ENCODE results near the gene MDM4.

Gene MDM4

GRCh38 chr1:204493145-204493983 is 22.8 kb upstream of the MDM4 start:
- DNase-seq (ENCODE audit: low read depth in 2 of 2) = no peak

GRCh38 chr1:204493984-204494280 is 22.3 kb upstream of the MDM4 start:
- DNase-seq (ENCODE audit: low read depth in 2 of 2) = peak; percentile 25 to 31

- peak; percentile 62 to 63 for DNase-seq (ENCODE audit: low read depth in 2 of 2)
Observed at GRCh38 chr1:204494281-204495077, 21.7 kb upstream of the MDM4 start, which contains the start of gene PIK3C2B. Gene PIK3C2B, minus strand, starts transcription at chr1:204494805. Its CDS starts 25,003 bp downstream, at chr1:204469802.

- no peak for DNase-seq (ENCODE audit: low read depth in 2 of 2)
Observed at GRCh38 chr1:204495078-204495753, 21.0 kb upstream of the MDM4 start.

- no peak for DNase-seq (ENCODE audit: low read depth in 2 of 2)
Observed at GRCh38 chr1:204495777-204496176, 20.4 kb upstream of the MDM4 start.

GRCh38 chr1:204498981-204499380 is 17.2 kb upstream of the MDM4 start:
- no peak for DNase-seq (ENCODE audit: low read depth in 2 of 2)

GRCh38 chr1:204499511-204500468 is 16.4 kb upstream of the MDM4 start:
- DNase-seq (ENCODE audit: low read depth in 2 of 2) = no peak

GRCh38 chr1:204502241-204502640 is 14.0 kb upstream of the MDM4 start:
- no peak for DNase-seq (ENCODE audit: low read depth in 2 of 2)

GRCh38 chr1:204503122-204503912 is 12.9 kb upstream of the MDM4 start:
- no peak for DNase-seq (ENCODE audit: low read depth in 2 of 2)

- DNase-seq (ENCODE audit: low read depth in 2 of 2) = no peak
Observed at GRCh38 chr1:204503913-204504519, 12.2 kb upstream of the MDM4 start.

GRCh38 chr1:204505674-204506200 is 10.5 kb upstream of the MDM4 start:
- DNase-seq (ENCODE audit: low read depth in 2 of 2) = no peak

- peak; percentile 43 to 62 for DNase-seq (ENCODE audit: low read depth in 2 of 2)
Observed at GRCh38 chr1:204506201-204506968, 9.8 kb upstream of the MDM4 start.

- DNase-seq (ENCODE audit: low read depth in 2 of 2) = peak; percentile 54 to 82
Observed at GRCh38 chr1:204506969-204507316, 9.3 kb upstream of the MDM4 start.

- DNase-seq (ENCODE audit: low read depth in 2 of 2) = no peak
Observed at GRCh38 chr1:204507317-204508105, 8.7 kb upstream of the MDM4 start.

GRCh38 chr1:204509186-204509635 is 7.0 kb upstream of the MDM4 start:
- DNase-seq (ENCODE audit: low read depth in 2 of 2) = no peak

- no peak for DNase-seq (ENCODE audit: low read depth in 2 of 2)
Observed at GRCh38 chr1:204511366-204511765, 4.8 kb upstream of the MDM4 start.

- no peak for DNase-seq (ENCODE audit: low read depth in 2 of 2)
Observed at GRCh38 chr1:204513117-204513716, 3.0 kb upstream of the MDM4 start.

- DNase-seq (ENCODE audit: low read depth in 2 of 2) = no peak
Observed at GRCh38 chr1:204514828-204515227, 1.4 kb upstream of the MDM4 start.
